Omental fat pad (tissue), 4 donors: ENCODE data around the gene CHST12. TPM values are rescaled to one million over a fixed set of nuclear protein-coding genes. Genes with fewer than 3 reads are reported as not detected.
"Not testable (repeated sequence)": the region's sequence is repeated elsewhere in the genome, so short reads cannot be mapped to it uniquely, and the experiment has no call there.

ENCODE experiments used
- ATAC-seq: fragments of 150-250 bp; one replicate; pipeline ENCODE4 v1.9.1; 2016; ENCODE audit warnings: mild to moderate bottlenecking, moderate library complexity; ENCODE audit not compliant: low FRiP score
- DNase-seq: peaks from one replicate; pipeline ENCODE4 v3.0.0-alpha.2; 2019; ENCODE audit warnings: low spot score
- total RNA-seq, 4 donors: library from RNA; depleted of rRNA; stranded (reverse); fragments of >200 nt; gene quantifications; one replicate each; pipeline ENCODE4 v1.1.0, GENCODE V29; 2016
- TF ChIP-seq, protein P1 (sequence below), 3 donors: fragments of 450-650 bp; IDR thresholded peaks; one replicate each; pipeline ENCODE4 v1.5.1; 2016 to 2017; ENCODE audit warnings: antibody characterized with exemption in 3 of 3, mild to moderate bottlenecking in 3 of 3, moderate library complexity in 2 of 3

CHST12 gene
- total RNA-seq, 4 donors from 2014 or later, result 7.9 to 18.3 (median 11.3) TPM

DNA sequence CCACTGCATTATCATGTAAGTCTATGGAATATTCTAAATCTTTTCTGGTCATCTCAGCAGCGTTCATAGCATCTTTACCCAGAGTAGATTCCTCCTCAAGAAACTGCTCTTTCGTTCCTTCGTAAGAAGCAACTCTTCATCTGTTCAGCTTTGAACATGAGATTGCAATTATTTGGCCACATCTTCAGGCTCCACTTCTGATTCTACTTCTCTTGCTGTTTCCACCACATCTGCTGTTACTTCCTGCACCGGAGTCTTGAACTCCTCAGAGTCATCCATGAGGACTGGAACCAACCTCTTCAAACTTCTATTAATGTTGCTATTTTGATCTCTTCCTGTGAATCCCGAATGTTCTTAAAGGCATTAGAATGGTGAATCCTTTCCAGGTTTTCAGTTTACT is 12.7 kb downstream of the CHST12 start:
- DNase-seq, result no peak
- no peak for ATAC-seq
- TF ChIP-seq, protein P1, sequence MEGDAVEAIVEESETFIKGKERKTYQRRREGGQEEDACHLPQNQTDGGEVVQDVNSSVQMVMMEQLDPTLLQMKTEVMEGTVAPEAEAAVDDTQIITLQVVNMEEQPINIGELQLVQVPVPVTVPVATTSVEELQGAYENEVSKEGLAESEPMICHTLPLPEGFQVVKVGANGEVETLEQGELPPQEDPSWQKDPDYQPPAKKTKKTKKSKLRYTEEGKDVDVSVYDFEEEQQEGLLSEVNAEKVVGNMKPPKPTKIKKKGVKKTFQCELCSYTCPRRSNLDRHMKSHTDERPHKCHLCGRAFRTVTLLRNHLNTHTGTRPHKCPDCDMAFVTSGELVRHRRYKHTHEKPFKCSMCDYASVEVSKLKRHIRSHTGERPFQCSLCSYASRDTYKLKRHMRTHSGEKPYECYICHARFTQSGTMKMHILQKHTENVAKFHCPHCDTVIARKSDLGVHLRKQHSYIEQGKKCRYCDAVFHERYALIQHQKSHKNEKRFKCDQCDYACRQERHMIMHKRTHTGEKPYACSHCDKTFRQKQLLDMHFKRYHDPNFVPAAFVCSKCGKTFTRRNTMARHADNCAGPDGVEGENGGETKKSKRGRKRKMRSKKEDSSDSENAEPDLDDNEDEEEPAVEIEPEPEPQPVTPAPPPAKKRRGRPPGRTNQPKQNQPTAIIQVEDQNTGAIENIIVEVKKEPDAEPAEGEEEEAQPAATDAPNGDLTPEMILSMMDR (IDR thresholded peaks at IDR 0.05), result no peak

DNA sequence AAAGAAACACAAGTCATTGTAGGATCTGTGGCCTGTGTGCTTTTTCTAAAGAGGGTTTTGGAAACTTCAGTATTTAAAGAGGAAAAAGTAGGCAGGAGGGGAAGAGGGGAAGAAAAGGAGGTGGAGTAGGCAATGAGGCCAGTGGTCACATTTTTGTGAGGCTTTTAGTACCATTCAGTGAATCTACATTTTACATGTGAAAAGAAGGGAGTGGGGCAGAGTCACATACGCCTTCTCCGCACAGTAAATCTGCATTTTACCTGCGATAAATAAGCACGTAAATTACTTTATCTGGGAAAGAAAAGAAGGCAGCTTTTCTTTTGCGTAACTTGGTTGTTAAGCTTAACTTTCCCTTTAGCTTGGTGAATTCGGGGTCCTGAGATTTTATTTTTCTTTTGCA is 13.2 kb downstream of the CHST12 start:
- ATAC-seq (no peak), DNase-seq (no peak)
- TF ChIP-seq, protein P1 (IDR thresholded peaks at IDR 0.05), result no peak

- DNase-seq, ATAC-seq: not testable (repeated sequence)
Observed at GRCh38 chr7:2417178-2417577, 13.8 kb downstream of the CHST12 start.

DNA sequence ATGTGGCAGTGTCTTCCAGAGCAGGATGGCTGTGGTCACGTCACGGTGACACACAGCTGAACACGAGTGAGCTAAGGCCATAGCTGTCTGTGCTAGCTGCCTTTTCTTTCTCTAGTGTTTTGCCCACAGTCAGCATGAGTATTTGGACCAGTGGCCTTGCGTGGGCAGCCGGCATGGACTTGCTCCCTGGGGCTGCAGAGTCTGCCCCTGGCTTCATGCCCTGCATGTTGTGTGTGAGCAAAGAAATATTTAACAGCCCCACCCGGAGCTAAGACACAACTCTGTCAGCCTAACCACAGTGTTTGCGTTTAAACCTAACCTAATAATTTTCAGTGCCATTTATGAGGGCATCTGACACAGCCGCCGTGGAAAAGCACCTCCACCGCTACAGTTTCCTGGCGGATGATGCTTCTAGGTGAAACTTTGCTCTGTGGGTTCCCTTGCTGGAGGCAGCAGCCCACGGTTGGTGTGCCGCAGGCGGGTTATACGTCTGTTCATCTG is 14.6 kb downstream of the CHST12 start:
- ATAC-seq (peak; percentile 23), DNase-seq (no peak)
- TF ChIP-seq, protein P1 (IDR thresholded peaks at IDR 0.05), result no peak

DNA sequence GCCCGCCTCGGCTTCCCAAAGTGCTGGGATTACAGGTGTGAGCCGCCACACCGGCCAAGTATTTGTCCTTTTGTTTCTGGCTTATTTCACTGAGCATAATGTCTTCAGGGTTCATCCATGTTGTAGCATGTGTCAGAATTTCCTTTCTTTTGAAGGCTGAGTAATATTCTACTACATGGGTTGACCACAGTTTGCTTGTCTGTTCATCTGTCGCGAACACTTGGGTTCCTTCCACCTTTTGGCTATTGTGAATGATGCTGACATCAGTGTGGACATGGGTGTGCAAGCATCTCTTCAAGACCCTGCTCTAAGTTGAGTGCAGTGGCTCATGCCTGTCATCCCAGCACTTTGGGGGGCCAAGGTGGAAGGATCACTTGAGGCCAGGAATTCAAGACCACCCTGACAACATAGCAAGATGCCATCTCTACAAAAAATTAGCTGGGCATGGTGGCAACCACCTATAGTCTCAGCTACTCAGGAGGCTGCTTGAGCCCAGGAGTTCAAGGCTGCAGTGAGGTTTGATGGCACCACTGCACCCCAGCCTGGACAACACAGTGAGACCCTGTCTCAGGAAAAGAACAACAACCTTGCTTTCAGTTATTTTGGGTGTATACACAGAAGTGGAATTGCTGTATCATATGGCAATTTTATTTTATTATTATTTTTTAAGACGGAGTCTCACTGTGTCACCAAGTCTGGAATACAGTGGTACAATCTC is 17.0 kb downstream of the CHST12 start:
- TF ChIP-seq, protein P1 (IDR thresholded peaks at IDR 0.05), result no peak
- DNase-seq (no peak), ATAC-seq (no peak)

GRCh38 chr7:2421943-2422310 is 18.5 kb downstream of the CHST12 start:
- ATAC-seq, result no peak
- TF ChIP-seq, protein P1 (IDR thresholded peaks at IDR 0.05), result no peak
- no peak for DNase-seq

DNA sequence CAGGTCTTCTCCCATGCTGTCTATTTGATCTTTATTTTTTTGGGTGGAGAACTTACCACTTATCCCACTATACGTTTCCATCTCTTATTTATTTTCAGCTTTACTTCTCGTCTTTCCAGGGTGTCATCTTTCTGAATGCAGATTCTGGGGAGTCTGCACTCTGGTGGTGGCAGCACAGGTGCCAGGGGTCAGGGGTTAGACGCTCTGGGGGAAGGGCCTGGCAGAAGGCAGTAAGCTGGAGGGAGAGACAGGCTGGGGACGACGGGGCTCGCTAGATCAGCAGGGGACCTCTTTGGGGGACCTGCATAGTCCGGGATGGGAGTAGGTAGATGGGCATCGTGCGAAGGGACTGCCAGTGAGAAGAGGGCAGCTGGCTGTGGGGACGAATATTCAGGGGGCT is 22.3 kb downstream of the CHST12 start:
- ATAC-seq, result no peak
- DNase-seq, result no peak
- TF ChIP-seq, protein P1 (IDR thresholded peaks at IDR 0.05), result no peak
